Activated T-cell treated with anti-CD3 and anti-CD28 coated beads for 1 hour (primary cell): Measurements from ENCODE around the gene SIGLEC14.

Experiments
- DNase-seq: peaks from one replicate; pipeline ENCODE4 v3.0.0-alpha.2; 2020; ENCODE audit warnings: low read depth

The SIGLEC14 gene

DNA sequence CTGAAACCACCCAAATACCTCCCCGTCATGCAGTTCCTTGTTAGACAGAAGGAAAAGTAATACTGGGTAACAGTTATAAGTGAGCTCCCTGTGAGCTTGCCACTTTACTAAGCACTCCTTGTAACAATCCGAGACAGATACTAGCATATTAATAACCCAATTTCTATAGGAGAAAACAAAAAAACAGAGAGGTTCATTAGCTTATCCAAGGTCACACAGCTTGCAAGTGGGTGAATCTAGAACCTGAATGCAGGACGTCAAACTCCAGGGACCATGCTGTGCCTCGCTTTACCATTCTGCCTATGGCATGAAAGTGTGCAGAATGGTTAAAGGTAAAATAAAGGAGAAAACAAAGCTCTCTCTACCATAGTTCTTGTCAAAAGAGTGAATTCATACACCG lies 31.8 kb downstream of the SIGLEC14 start:
- no peak for DNase-seq

- DNase-seq = no peak
Observed at GRCh38 chr19:51610576-51610975, 36.0 kb downstream of the SIGLEC14 start.

DNA sequence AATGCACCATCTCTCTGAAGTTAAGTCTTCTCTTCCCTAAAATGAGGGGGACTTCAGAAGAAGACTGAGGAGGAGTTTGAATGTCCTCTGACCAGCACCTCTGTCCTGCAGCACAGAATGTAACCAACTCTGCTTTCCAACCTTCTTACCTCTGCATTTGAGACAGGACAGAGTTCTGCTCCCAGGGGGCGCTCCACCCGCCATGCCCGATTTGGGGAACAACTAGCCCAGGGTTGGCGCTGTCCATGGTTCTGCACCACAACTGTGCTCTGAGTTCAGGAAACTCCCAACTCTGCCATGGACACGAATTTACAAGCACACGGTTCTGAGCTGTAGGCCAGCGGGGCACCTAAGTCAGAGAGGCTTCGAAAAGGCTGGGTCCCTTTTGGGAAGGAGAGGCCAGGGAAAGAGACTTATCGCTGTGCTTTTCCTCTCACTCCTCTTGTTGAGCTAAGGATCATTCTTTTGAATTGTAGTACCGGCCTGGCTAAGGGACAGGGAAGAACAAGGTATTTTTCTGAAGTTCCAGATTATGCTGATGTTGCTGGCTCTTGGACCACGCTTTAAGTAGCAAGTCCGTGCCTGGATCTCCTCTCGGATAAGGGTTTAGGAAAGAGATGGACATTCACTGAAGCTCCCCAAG lies 38.6 kb downstream of the SIGLEC14 start:
- DNase-seq = peak; percentile 30

DNA sequence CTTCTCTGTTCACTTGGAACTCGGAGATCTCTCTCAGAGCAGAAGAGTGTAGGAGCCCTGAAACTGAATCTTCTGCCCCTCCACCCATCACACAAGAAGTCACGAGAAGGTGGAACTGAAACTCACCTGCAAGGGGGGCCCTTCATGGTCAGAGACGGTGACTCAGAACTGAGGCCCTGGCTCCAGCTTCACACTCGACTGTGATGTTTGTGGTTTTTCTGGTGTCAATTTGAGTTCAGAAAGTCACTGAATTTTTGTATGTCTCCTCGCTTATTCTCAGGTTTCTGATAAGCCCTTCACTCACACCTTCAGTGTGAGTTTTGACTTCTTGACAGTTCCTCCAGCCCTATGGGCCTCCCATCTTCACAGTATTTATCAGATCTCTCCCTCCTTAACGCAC lies 39.5 kb downstream of the SIGLEC14 start:
- DNase-seq = no peak

- no peak for DNase-seq
Observed at GRCh38 chr19:51602189-51602854, 44.3 kb downstream of the SIGLEC14 start.

- DNase-seq = no peak
Observed at GRCh38 chr19:51600940-51601580, 45.6 kb downstream of the SIGLEC14 start.

- no peak for DNase-seq
Observed at GRCh38 chr19:51599084-51599483, 47.5 kb downstream of the SIGLEC14 start.

GRCh38 chr19:51598159-51598915 lies 48.3 kb downstream of the SIGLEC14 start:
- no peak for DNase-seq

DNA sequence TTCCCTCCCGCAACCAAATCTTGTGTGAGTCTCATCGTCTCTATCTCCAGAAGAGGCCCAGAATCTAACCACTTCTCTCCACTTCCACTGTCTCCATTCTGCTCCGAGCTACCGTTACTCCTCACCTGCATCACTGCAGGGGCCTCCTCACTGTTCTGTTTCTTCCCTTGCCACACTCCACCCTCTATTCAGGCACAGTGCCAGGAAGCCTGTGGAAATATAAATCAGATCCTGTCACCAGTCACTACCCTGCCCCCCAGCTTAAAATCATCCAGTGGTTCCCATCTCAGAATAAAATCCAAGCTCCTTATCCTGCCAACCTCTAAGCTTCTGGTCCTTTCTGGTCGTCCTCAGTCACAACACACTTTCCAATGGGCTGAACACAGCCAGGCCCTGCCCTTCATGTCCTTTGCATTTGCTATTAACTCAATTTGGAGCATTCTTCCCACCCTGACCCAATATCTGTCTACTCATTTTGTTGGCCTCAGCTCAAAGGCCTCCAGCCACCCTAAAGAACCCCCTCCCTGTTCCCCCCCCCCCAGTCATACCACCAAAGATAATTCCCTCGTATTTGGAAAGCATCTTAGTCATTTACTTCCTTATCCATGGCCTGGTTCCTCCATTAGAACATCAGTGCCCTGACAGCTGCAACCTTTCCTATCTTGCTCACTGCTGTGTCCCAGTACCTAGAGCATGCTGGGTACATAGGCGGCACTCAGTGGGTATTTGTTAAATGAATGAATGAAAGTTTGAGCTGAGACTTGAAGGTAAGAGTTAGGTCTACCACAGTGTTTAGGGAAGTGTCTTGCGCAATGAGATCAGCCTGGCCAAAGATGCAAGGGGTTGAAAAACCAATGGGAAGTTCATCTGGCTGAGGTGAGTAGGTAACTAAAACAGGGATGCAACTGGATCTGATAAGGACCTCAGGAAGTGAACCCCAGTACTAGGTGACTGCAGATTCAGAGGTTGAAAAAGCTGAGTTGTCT lies 51.1 kb downstream of the SIGLEC14 start:
- DNase-seq = no peak

DNA sequence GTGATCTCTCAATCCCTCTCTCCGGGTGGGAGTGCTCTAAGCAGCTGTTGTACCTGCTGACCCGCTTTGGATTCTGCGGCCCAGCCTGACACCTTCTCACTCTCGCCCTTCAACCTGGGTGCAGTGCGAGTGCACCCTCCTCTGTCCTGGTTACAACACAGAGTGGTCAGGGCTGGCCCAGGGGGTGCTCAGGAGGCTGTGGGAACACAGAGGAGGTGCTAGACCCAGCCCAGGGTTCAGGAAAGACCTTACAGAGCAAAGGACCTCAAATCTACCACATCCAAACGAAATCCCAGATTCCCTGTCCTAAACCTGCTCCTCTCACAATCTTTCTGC lies 51.9 kb downstream of the SIGLEC14 start:
- no peak for DNase-seq

GRCh38 chr19:51593969-51594773 lies 52.5 kb downstream of the SIGLEC14 start:
- DNase-seq = peak; percentile 94

DNA sequence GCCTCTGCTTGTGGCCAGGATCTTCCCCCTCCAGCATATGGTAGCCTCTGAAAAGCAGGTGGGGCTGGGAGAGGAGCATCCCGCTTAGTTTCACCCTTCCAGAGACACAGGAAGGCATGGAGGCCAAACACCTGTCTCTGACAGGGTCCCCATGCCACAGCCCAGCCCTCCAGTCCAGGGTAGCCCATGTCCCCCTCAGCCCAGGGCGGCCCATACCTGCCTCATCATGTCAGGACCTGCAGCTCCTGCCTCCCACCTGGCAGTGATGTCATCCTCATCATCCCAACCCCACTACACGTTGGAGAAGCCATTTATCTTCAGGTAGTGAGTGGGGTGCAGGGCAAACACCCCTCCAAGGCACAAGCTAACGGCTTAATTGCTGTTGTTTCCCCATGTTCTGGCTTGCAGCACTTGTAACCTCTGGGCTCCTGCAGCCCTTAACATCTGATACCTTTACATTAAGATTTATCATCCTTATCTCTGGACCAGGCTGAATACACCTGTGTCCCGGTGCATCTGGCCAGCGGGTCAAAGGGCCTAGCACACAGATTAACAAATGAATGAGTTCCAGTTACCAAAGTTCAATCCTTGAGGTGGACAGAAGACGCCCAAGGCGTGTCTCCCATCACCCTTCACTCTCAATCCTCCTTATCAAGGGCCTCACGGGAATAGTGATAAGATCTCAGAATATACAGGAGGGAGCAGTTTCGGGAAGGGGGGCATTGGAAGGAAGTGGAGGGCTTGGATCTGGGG lies 53.3 kb downstream of the SIGLEC14 start:
- DNase-seq = no peak
